HG02885 (cell line): ENCODE measurements around the gene CKLF.

Experiments
- ATAC-seq: cut with Tn5 transposase; IDR thresholded peaks from one replicate; pipeline ENCODE4 v1.9.1; 2021; ENCODE audit warnings: mild to moderate bottlenecking; ENCODE audit not compliant: unreplicated experiment, poor library complexity

CKLF gene

GRCh38 chr16:66516808-66517585 is 35.4 kb upstream of the CKLF start:
- ATAC-seq, result peak; percentile 97

- ATAC-seq, result no peak
Observed at GRCh38 chr16:66517586-66518263, 34.7 kb upstream of the CKLF start.

- ATAC-seq, result no peak
Observed at GRCh38 chr16:66519482-66520373, 32.6 kb upstream of the CKLF start.

- ATAC-seq, result no peak
Observed at GRCh38 chr16:66520406-66521170, 31.8 kb upstream of the CKLF start.

- no peak for ATAC-seq
Observed at GRCh38 chr16:66521252-66521713, 31.1 kb upstream of the CKLF start.

GRCh38 chr16:66521951-66522771 is 30.2 kb upstream of the CKLF start:
- ATAC-seq, result peak; percentile 61

GRCh38 chr16:66522816-66523590 is 29.4 kb upstream of the CKLF start:
- ATAC-seq, result no peak

GRCh38 chr16:66523861-66524354 is 28.5 kb upstream of the CKLF start:
- ATAC-seq, result peak; percentile 30

GRCh38 chr16:66524601-66525164 is 27.7 kb upstream of the CKLF start:
- peak; percentile 78 for ATAC-seq

GRCh38 chr16:66525396-66526180 is 26.8 kb upstream of the CKLF start:
- ATAC-seq, result no peak

GRCh38 chr16:66528294-66528693 is 24.1 kb upstream of the CKLF start:
- ATAC-seq, result no peak

GRCh38 chr16:66529475-66529874 is 22.9 kb upstream of the CKLF start:
- ATAC-seq, result no peak

- no peak for ATAC-seq
Observed at GRCh38 chr16:66534376-66534799, 18.0 kb upstream of the CKLF start.

- ATAC-seq, result no peak
Observed at GRCh38 chr16:66536525-66536924, 15.9 kb upstream of the CKLF start.

GRCh38 chr16:66537236-66537635 is 15.1 kb upstream of the CKLF start:
- no peak for ATAC-seq

- no peak for ATAC-seq
Observed at GRCh38 chr16:66538910-66539309, 13.5 kb upstream of the CKLF start.
